GM18858 (cell line): ENCODE measurements around the gene ARL8A.
"Not testable (repeated sequence)": the region's sequence is repeated elsewhere in the genome, so short reads cannot be mapped to it uniquely, and the experiment has no call there.

Experiments used
- ATAC-seq: cut with Tn5 transposase; IDR thresholded peaks from one replicate; pipeline ENCODE4 v1.9.1; 2021; ENCODE audit not compliant: unreplicated experiment

The ARL8A gene

GRCh38 chr1:202159534-202160371 is 15.2 kb upstream of the ARL8A start:
- no peak for ATAC-seq

GRCh38 chr1:202158810-202159533 is 14.4 kb upstream of the ARL8A start:
- ATAC-seq: no peak

- no peak for ATAC-seq
Measured at GRCh38 chr1:202157945-202158344, 13.4 kb upstream of the ARL8A start.

- no peak for ATAC-seq
Measured at GRCh38 chr1:202156590-202156989, 12.1 kb upstream of the ARL8A start.

GRCh38 chr1:202155478-202156021 is 11.0 kb upstream of the ARL8A start:
- ATAC-seq: no peak

- no peak for ATAC-seq
Measured at GRCh38 chr1:202154766-202155477, 10.4 kb upstream of the ARL8A start.

GRCh38 chr1:202154148-202154765 is 9.7 kb upstream of the ARL8A start:
- no peak for ATAC-seq

- no peak for ATAC-seq
Measured at GRCh38 chr1:202153284-202153683, 8.7 kb upstream of the ARL8A start.

- ATAC-seq: no peak
Measured at GRCh38 chr1:202152399-202152798, 7.9 kb upstream of the ARL8A start.

- no peak for ATAC-seq
Measured at GRCh38 chr1:202151045-202151444, 6.5 kb upstream of the ARL8A start.

GRCh38 chr1:202150602-202151001 is 6.1 kb upstream of the ARL8A start:
- no peak for ATAC-seq

- no peak for ATAC-seq
Measured at GRCh38 chr1:202150187-202150586, 5.7 kb upstream of the ARL8A start.

- no peak for ATAC-seq
Measured at GRCh38 chr1:202149566-202149965, 5.0 kb upstream of the ARL8A start.

- no peak for ATAC-seq
Measured at GRCh38 chr1:202148391-202148790, 3.9 kb upstream of the ARL8A start.

- ATAC-seq: no peak
Measured at GRCh38 chr1:202146993-202147392, 2.5 kb upstream of the ARL8A start.

- ATAC-seq: no peak
Measured at GRCh38 chr1:202146279-202146678, 1.7 kb upstream of the ARL8A start.

- ATAC-seq: not testable (repeated sequence)
Measured at GRCh38 chr1:202145744-202146140, 1.2 kb upstream of the ARL8A start.

GRCh38 chr1:202145068-202145743 is 669 bp upstream of the ARL8A start:
- ATAC-seq: no peak

GRCh38 chr1:202143768-202144401 is 652 bp downstream of the ARL8A start:
- no peak for ATAC-seq
